Naive thymus-derived CD8-positive, alpha-beta T cell (primary cell): ENCODE results near the gene SLC44A2. TPM values are rescaled to one million over a fixed set of nuclear protein-coding genes. Genes with fewer than 3 reads are reported as not detected.

Source experiments
- ATAC-seq, 2 donors: fragments of 150-1000 bp; cut with Tn5 transposase in 1 of 2; sonication (Bioruptor Pico), chemical (Tn5 transposase) in 1 of 2; 1 replicate in 1 of 2; 2 replicates in 1 of 2; pipeline ENCODE4 v1.10.0; 2021; ENCODE audit warnings: mild to moderate bottlenecking in 2 of 2, moderate library complexity in 2 of 2
- POLR2A ChIA-PET: fragments of 350-600 bp; sonication (Branson Sonifier 250); formaldehyde crosslinking; loops from one replicate; lab custom pipeline; 2021; ENCODE audit warnings: antibody characterized with exemption; lab: Charles Lee
- DNase-seq, 10 donors: peaks; one replicate each; pipeline versions ENCODE4 v3.0.0 to v3.0.0-alpha.2; 2020 to 2022
- H3K27ac Mint-ChIP-seq, 10 donors: one replicate each; pipeline ENCODE4 v1.8.0; 2020 to 2022; ENCODE audit warnings: mild to moderate bottlenecking in 10 of 10, mixed read lengths in 10 of 10, moderate library complexity in 4 of 10, inconsistent platforms in 1 of 10
- H3K27me3 Mint-ChIP-seq, 5 donors: one replicate each; pipeline ENCODE4 v1.8.0; 2021 to 2022; ENCODE audit warnings: mixed read lengths in 5 of 5
- H3K36me3 Mint-ChIP-seq, 3 donors: one replicate each; pipeline ENCODE4 v1.8.0; 2020 to 2022; ENCODE audit warnings: mixed read lengths in 3 of 3, mild to moderate bottlenecking in 2 of 3, inconsistent platforms in 1 of 3
- H3K4me1 Mint-ChIP-seq, 4 donors: one replicate each; pipeline ENCODE4 v1.8.0; 2021 to 2022; ENCODE audit warnings: mixed read lengths in 4 of 4
- H3K4me3 Mint-ChIP-seq, 10 donors: one replicate each; pipeline ENCODE4 v1.8.0; 2020 to 2022; ENCODE audit warnings: mild to moderate bottlenecking in 10 of 10, mixed read lengths in 10 of 10, moderate library complexity in 6 of 10, inconsistent platforms in 1 of 10
- H3K9me3 Mint-ChIP-seq, 9 donors: one replicate each; pipeline ENCODE4 v1.8.0; 2020 to 2022; ENCODE audit warnings: mixed read lengths in 9 of 9, mild to moderate bottlenecking in 3 of 9, inconsistent platforms in 1 of 9, moderate library complexity in 1 of 9
- polyA plus RNA-seq, 3 donors: library from polyadenylated mRNA; unstranded; fragments of 300-500 nt; fragmentation: Illumina TruSeq; gene quantifications; one replicate each; pipeline ENCODE4 v1.2.3, GENCODE V29; 2021
- total RNA-seq, 8 experiments: library from RNA in 2 of 8; stranded (reverse) in 2 of 8; gene quantifications; one replicate each; pipeline ENCODE4 v1.2.3 and lab custom pipeline; 2021 to 2026

Gene SLC44A2
- total and polyA plus RNA-seq, 5 experiments from 2014 or later, result 201 to 331 (median 268) TPM

GRCh38 chr19:10641248-10641647 lies 15.9 kb downstream of the SLC44A2 start:
- Mint-ChIP-seq H3K9me3 (no peaks in the 10 kb centered on the region), H3K27ac (peak overlapping the region; percentile 58 to 92 (median 86)), H3K27me3 (no peaks in the 10 kb centered on the region), H3K4me3 (peak overlapping the region in 6 of 10 donors; percentile 12 to 52 (median 30)), H3K4me1 (peaks cover 24 to 60% (median 43%) of the 10 kb centered on the region in 4 donors), H3K36me3 (peaks cover 5 to 71% (median 15%) of the 10 kb centered on the region in 3 donors)
- POLR2A ChIA-PET, result interaction anchor here (0.6 to 5.7 kb wide), 7 partner anchors 8 to 60 kb away, joined by 3 to 84 read pairs (median 5); partner anchors contain the start of gene QTRT1
- ATAC-seq (no peak), DNase-seq (no peak)

- ATAC-seq, result peak in 1 of 2 donors; percentile 43
- H3K36me3 Mint-ChIP-seq, result peaks cover 5 to 57% (median 7%) of the 10 kb centered on the region in 3 donors
- peak overlapping the region in 4 of 10 donors; percentile 43 to 82 (median 62) for H3K4me3 Mint-ChIP-seq
- no peaks in the 10 kb centered on the region for H3K9me3 Mint-ChIP-seq
- H3K4me1 Mint-ChIP-seq, result peaks cover 22 to 52% (median 39%) of the 10 kb centered on the region in 4 donors
- POLR2A ChIA-PET, result interaction anchor here (1.1 to 5.7 kb wide), 3 partner anchors 14 to 61 kb away, joined by 3 to 84 read pairs (median 4); no protein-coding TSS in a partner anchor
- peak overlapping the region in 8 of 10 donors; percentile 31 to 95 (median 91) for H3K27ac Mint-ChIP-seq
- DNase-seq, result no peak
- H3K27me3 Mint-ChIP-seq, result no peaks in the 10 kb centered on the region
Observed at GRCh38 chr19:10642473-10643171, 17.3 kb downstream of the SLC44A2 start.

GRCh38 chr19:10643172-10643967 lies 18.0 kb downstream of the SLC44A2 start:
- no peak for DNase-seq
- Mint-ChIP-seq H3K27ac (peak overlapping the region; percentile 83 to 95 (median 90)), H3K4me3 (peak overlapping the region in 6 of 10 donors; percentile 14 to 82 (median 44)), H3K4me1 (peaks cover 22 to 51% (median 34%) of the 10 kb centered on the region in 4 donors), H3K9me3 (no peaks in the 10 kb centered on the region), H3K36me3 (peaks cover 0 to 50% (median 4%) of the 10 kb centered on the region in 3 donors), H3K27me3 (no peaks in the 10 kb centered on the region)
- peak in 1 of 2 donors; percentile 42 for ATAC-seq
- POLR2A ChIA-PET, result interaction anchor here (1.0 to 5.7 kb wide), 10 partner anchors 8 to 84 kb away, joined by 3 to 84 read pairs (median 4); partner anchors contain the start of gene QTRT1

- H3K27me3 Mint-ChIP-seq, result no peaks in the 10 kb centered on the region
- POLR2A ChIA-PET, result interaction anchor here (0.6 to 5.7 kb wide), 14 partner anchors 9 to 85 kb away, joined by 3 to 84 read pairs (median 4); partner anchors contain the start of gene QTRT1
- no peak for ATAC-seq
- H3K27ac Mint-ChIP-seq, result peak overlapping the region; percentile 79 to 95 (median 90)
- H3K36me3 Mint-ChIP-seq, result peaks cover 0 to 45% (median 4%) of the 10 kb centered on the region in 3 donors
- DNase-seq, result no peak
- peak overlapping the region in 4 of 10 donors; percentile 7 to 82 (median 50) for H3K4me3 Mint-ChIP-seq
- H3K4me1 Mint-ChIP-seq, result peaks cover 23 to 52% (median 34%) of the 10 kb centered on the region in 4 donors
- no peaks in the 10 kb centered on the region for H3K9me3 Mint-ChIP-seq
Observed at GRCh38 chr19:10643968-10644259, 18.6 kb downstream of the SLC44A2 start.

GRCh38 chr19:10644260-10645007 lies 19.1 kb downstream of the SLC44A2 start:
- peak; percentile 90 to 95 for ATAC-seq
- Mint-ChIP-seq H3K4me1 (peaks cover 23 to 50% (median 34%) of the 10 kb centered on the region in 4 donors), H3K9me3 (no peaks in the 10 kb centered on the region), H3K27ac (peak overlapping the region; percentile 79 to 95 (median 90)), H3K36me3 (peaks cover 0 to 40% (median under 1%) of the 10 kb centered on the region in 3 donors), H3K27me3 (no peaks in the 10 kb centered on the region), H3K4me3 (peak overlapping the region in 4 of 10 donors; percentile 40 to 82 (median 54))
- POLR2A ChIA-PET, result interaction anchor here (0.5 to 5.7 kb wide), 19 partner anchors 9 to 210 kb away, joined by 3 to 84 read pairs (median 4); partner anchors contain the start of gene QTRT1
- DNase-seq, result peak; percentile 75 to 91 (median 85)

GRCh38 chr19:10646456-10647159 lies 21.3 kb downstream of the SLC44A2 start:
- Mint-ChIP-seq H3K4me1 (peaks cover 21 to 38% (median 31%) of the 10 kb centered on the region in 4 donors), H3K4me3 (no peak overlapping the region), H3K27me3 (no peaks in the 10 kb centered on the region), H3K9me3 (no peaks in the 10 kb centered on the region), H3K36me3 (peaks cover 0 to 23% (median 0%) of the 10 kb centered on the region in 3 donors), H3K27ac (peak overlapping the region in 2 of 10 donors; percentile 40)
- POLR2A ChIA-PET, result interaction anchor here (0.6 to 5.7 kb wide), 7 partner anchors 19 to 71 kb away, joined by 3 to 84 read pairs (median 4); no protein-coding TSS in a partner anchor
- DNase-seq (no peak), ATAC-seq (no peak)

- Mint-ChIP-seq H3K4me3 (no peak overlapping the region), H3K36me3 (peaks cover 0 to 17% (median 0%) of the 10 kb centered on the region in 3 donors), H3K4me1 (peaks cover 15 to 36% (median 33%) of the 10 kb centered on the region in 4 donors), H3K27ac (peak overlapping the region in 6 of 10 donors; percentile 9 to 87 (median 68)), H3K9me3 (no peaks in the 10 kb centered on the region), H3K27me3 (no peaks in the 10 kb centered on the region)
- ATAC-seq (no peak), DNase-seq (no peak)
- POLR2A ChIA-PET, result interaction anchor here (0.7 to 5.3 kb wide), 4 partner anchors 67 to 189 kb away, joined by 3 to 64 read pairs (median 6); no protein-coding TSS in a partner anchor
Observed at GRCh38 chr19:10648360-10648759, 23.0 kb downstream of the SLC44A2 start.

GRCh38 chr19:10651851-10652250 lies 26.5 kb downstream of the SLC44A2 start:
- Mint-ChIP-seq H3K4me3 (peak overlapping the region; percentile 45 to 97 (median 94)), H3K27ac (peak overlapping the region; percentile 96 to 100 (median 99)), H3K9me3 (no peaks in the 10 kb centered on the region), H3K36me3 (peaks cover 0 to 19% (median 0%) of the 10 kb centered on the region in 3 donors), H3K4me1 (peaks cover 17 to 44% (median 37%) of the 10 kb centered on the region in 4 donors), H3K27me3 (peaks cover 0 to 3% (median 0%) of the 10 kb centered on the region in 5 donors)
- POLR2A ChIA-PET, result interaction anchor here (0.7 to 5.1 kb wide), 7 partner anchors 11 to 143 kb away, joined by 3 to 53 read pairs (median 3); partner anchors contain the start of genes KRI1 and QTRT1
- ATAC-seq, result no peak
- DNase-seq, result no peak

GRCh38 chr19:10653482-10653731 lies 28.1 kb downstream of the SLC44A2 start:
- peak overlapping the region; percentile 97 to 100 (median 99) for H3K27ac Mint-ChIP-seq
- DNase-seq, result no peak
- POLR2A ChIA-PET, result interaction anchor here (0.6 to 5.1 kb wide), 17 partner anchors 9 to 511 kb away, joined by 3 to 53 read pairs (median 4); partner anchors contain the start of genes DNM2, KRI1 and SLC44A2
- H3K4me3 Mint-ChIP-seq, result peak overlapping the region; percentile 93 to 97 (median 96)
- H3K27me3 Mint-ChIP-seq, result peaks cover 0 to 3% (median 0%) of the 10 kb centered on the region in 5 donors
- H3K36me3 Mint-ChIP-seq, result peaks cover 0 to 28% (median 3%) of the 10 kb centered on the region in 3 donors
- ATAC-seq, result no peak
- H3K9me3 Mint-ChIP-seq, result no peaks in the 10 kb centered on the region
- peaks cover 17 to 53% (median 43%) of the 10 kb centered on the region in 4 donors for H3K4me1 Mint-ChIP-seq

- Mint-ChIP-seq H3K4me1 (peaks cover 16 to 58% (median 44%) of the 10 kb centered on the region in 4 donors), H3K4me3 (peak within 1 kb of the TSS; percentile 93 to 97 (median 96)), H3K9me3 (no peaks in the 10 kb centered on the region), H3K36me3 (peaks cover 0 to 31% (median 3%) of the 10 kb centered on the region in 3 donors), H3K27me3 (peaks cover 0 to 3% (median 0%) of the 10 kb centered on the region in 5 donors), H3K27ac (peak within 1 kb of the TSS; percentile 97 to 100 (median 99))
- DNase-seq, result peak; percentile 97 to 100 (median 100)
- POLR2A ChIA-PET, result interaction anchor here (0.6 to 5.1 kb wide), 17 partner anchors 9 to 511 kb away, joined by 3 to 53 read pairs (median 4); partner anchors contain the start of genes DNM2, KRI1 and SLC44A2
- peak; percentile 80 to 87 for ATAC-seq
Observed at GRCh38 chr19:10653732-10654609, 28.6 kb downstream of the SLC44A2 start, which contains the start of gene ILF3. Gene ILF3 (plus strand): TSS chr19:10654346. CDS start chr19:10670606, 16,260 bp downstream.
